Stimulated activated CD4-positive, alpha-beta T cell treated with anti-CD3 and anti-CD28 coated beads, Interleukin-4, amount 100 ng/mL, for 4 hours (primary cell): ENCODE results near the gene RGS3.
A peak's percentile ranks its signal among the peaks of the same experiment; 100 is the strongest.
"Not testable (repeated sequence)": the region's sequence is repeated elsewhere in the genome, so short reads cannot be mapped to it uniquely, and the experiment has no call there.

Experiments used
- DNase-seq, 2 experiments: peaks; one replicate each; pipeline ENCODE4 v3.0.0-alpha.2; 2020

RGS3 gene

GRCh38 chr9:113467183-113467582 lies 3.7 kb downstream of the RGS3 start:
- DNase-seq, result no peak

- no peak for DNase-seq
Observed at GRCh38 chr9:113468716-113469448, 5.4 kb downstream of the RGS3 start.

GRCh38 chr9:113471143-113471542 lies 7.6 kb downstream of the RGS3 start:
- no peak for DNase-seq

- DNase-seq, result no peak
Observed at GRCh38 chr9:113471566-113471965, 8.0 kb downstream of the RGS3 start.

- DNase-seq, result no peak
Observed at GRCh38 chr9:113472199-113472598, 8.7 kb downstream of the RGS3 start.

GRCh38 chr9:113474360-113475028 lies 11.0 kb downstream of the RGS3 start:
- no peak for DNase-seq

GRCh38 chr9:113475031-113475430 lies 11.5 kb downstream of the RGS3 start:
- no peak for DNase-seq

GRCh38 chr9:113475992-113476391 lies 12.5 kb downstream of the RGS3 start:
- DNase-seq, result no peak

GRCh38 chr9:113476511-113476916 lies 13.0 kb downstream of the RGS3 start:
- DNase-seq, result no peak

GRCh38 chr9:113477058-113477457 lies 13.5 kb downstream of the RGS3 start:
- no peak for DNase-seq

- no peak for DNase-seq
Observed at GRCh38 chr9:113477661-113478060, 14.1 kb downstream of the RGS3 start.

- DNase-seq, result peak in 1 of 2 experiments; percentile 6
Observed at GRCh38 chr9:113479174-113479621, 15.7 kb downstream of the RGS3 start.

- DNase-seq, result no peak
Observed at GRCh38 chr9:113480612-113481011, 17.1 kb downstream of the RGS3 start.

- DNase-seq, result no peak
Observed at GRCh38 chr9:113481176-113481787, 17.8 kb downstream of the RGS3 start.

- DNase-seq, result no peak
Observed at GRCh38 chr9:113482341-113482740, 18.8 kb downstream of the RGS3 start.

- DNase-seq, result no peak
Observed at GRCh38 chr9:113482991-113483675, 19.6 kb downstream of the RGS3 start.

GRCh38 chr9:113483676-113484257 lies 20.2 kb downstream of the RGS3 start:
- no peak for DNase-seq

GRCh38 chr9:113484258-113484730 lies 20.8 kb downstream of the RGS3 start:
- no peak for DNase-seq

- DNase-seq, result no peak
Observed at GRCh38 chr9:113485761-113486115, 22.2 kb downstream of the RGS3 start.

GRCh38 chr9:113486327-113486726 lies 22.8 kb downstream of the RGS3 start:
- no peak for DNase-seq

- DNase-seq, result no peak
Observed at GRCh38 chr9:113488071-113488470, 24.5 kb downstream of the RGS3 start.

- DNase-seq, result no peak
Observed at GRCh38 chr9:113488490-113488889, 25.0 kb downstream of the RGS3 start.

GRCh38 chr9:113491147-113491546 lies 27.6 kb downstream of the RGS3 start:
- not testable (repeated sequence) for DNase-seq
